ENCODE data around the gene SDCCAG8. TPM values are rescaled to one million over a fixed set of nuclear protein-coding genes. Genes with fewer than 3 reads are reported as not detected.

Gene SDCCAG8
- total and polyA plus RNA-seq, 2 of the 8 experiments (the other 6 are each of a cell fraction or from before 2014, with no cell fraction given), result 15.6 to 21.0 TPM

DNA sequence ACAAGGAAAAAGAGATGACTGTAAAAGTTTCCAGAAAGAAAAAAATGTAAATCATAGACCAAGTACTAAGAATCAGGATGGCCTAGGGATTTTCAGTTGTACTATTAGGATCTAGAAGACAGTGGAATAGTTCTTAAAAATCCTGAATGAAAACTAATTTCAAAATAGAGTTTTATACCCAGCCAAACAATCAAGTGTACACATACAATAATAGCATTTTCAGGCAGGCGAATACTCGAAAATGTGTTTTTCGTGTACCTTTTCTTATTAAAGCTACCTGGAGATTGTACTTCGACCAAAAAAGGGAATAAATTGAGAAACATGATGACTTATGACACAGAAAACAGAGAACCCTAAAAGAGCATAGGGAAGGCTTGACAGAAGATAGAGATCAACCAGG, 118.6 kb downstream of the SDCCAG8 start:
- no peak for FAIRE-seq
- H3K79me2 ChIP-seq (ENCODE audit: control insufficient read depth in 1 of 2, insufficient read depth in 2 of 2, low read length in 2 of 2), result no peaks in the 10 kb centered on the region
- no peak overlapping the region for H3K56ac ChIP-seq (replicated peaks; ENCODE audit: insufficient read length, low read depth, low read length)
- no peak overlapping the region for H3K27ac ChIP-seq (ENCODE audit: low read depth, low read length)
- H3K36me3 ChIP-seq (ENCODE audit: control insufficient read depth in 2 of 4, insufficient read depth in 4 of 4, low read length in 3 of 4), result no peaks in the 10 kb centered on the region
- no peak overlapping the region for H2AK5ac ChIP-seq (ENCODE audit: low read depth, low read length)
- 0 out of 7 replicates have a peak, but pooled peaks cover 0 to 1% (median 0%) of the 10 kb centered on the region in 4 experiments for H3K4me1 ChIP-seq (replicated peaks in 1 of 4; ENCODE audit: control insufficient read depth in 3 of 4, insufficient read depth in 4 of 4, low read length in 3 of 4)
- H3K9ac ChIP-seq (replicated peaks in 1 of 4; ENCODE audit: extremely low read depth in 1 of 4, low read depth in 3 of 4, low read length in 3 of 4), result no peak overlapping the region
- H2BK20ac ChIP-seq (ENCODE audit: low read length), result no peak overlapping the region
- no peaks in the 10 kb centered on the region for H3K9me3 ChIP-seq (ENCODE audit: insufficient read depth in 2 of 2, low read depth in 1 of 2, low read length in 1 of 2)
- H3K4me3 ChIP-seq (ENCODE audit: extremely low read depth in 1 of 4, insufficient read depth in 2 of 4, low read depth in 3 of 4, low read length in 4 of 4), result no peak overlapping the region
- H3K14ac ChIP-seq (ENCODE audit: insufficient read length), result no peak overlapping the region
- no peak overlapping the region for H3K4me2 ChIP-seq (ENCODE audit: insufficient read depth in 1 of 2, low read depth in 2 of 2, low read length in 2 of 2)
- WGBS, 2 experiments (ENCODE audit: extremely low coverage in 1 of 2, insufficient coverage in 1 of 2, insufficient read length in 1 of 2, insufficient replicate concordance in 2 of 2, low coverage in 1 of 2, low lambda C conversion rate in 2 of 2, missing lambda C conversion rate in 1 of 2), result 91% methylated on average over 4 of the region's 4 CpGs; no CpG with 5 or more reads in 1 of the 2 experiments
- H3K79me1 ChIP-seq (ENCODE audit: low read depth, low read length), result no peaks in the 10 kb centered on the region
- ChIA-PET CTCF (ENCODE audit: partially characterized antibody) (interaction anchor here (1.5 kb wide), 1 partner anchor 31 kb away, joined by 3 read pairs; no protein-coding TSS in a partner anchor), POLR2A (ENCODE audit: partially characterized antibody) (no interaction called here)
- H2BK15ac ChIP-seq (ENCODE audit: low read length), result no peak overlapping the region
- H3K18ac ChIP-seq (ENCODE audit: extremely low read depth, low read length), result no peak overlapping the region
- H3K23me2 ChIP-seq (ENCODE audit: low read depth, low read length), result no peaks in the 10 kb centered on the region
- H3K4ac ChIP-seq (replicated peaks; ENCODE audit: insufficient read length, low read depth, low read length), result no peak overlapping the region
- H3K27me3 ChIP-seq (replicated peaks in 1 of 4; ENCODE audit: control insufficient read depth in 3 of 4, extremely low read depth in 1 of 4, insufficient read depth in 3 of 4, low read length in 3 of 4), result no peaks in the 10 kb centered on the region
- no peak overlapping the region for H2AFZ ChIP-seq (ENCODE audit: low read length)
- no peak for DNase-seq (ENCODE audit: low read depth in 1 of 2, low spot score in 2 of 2)
- H2BK120ac ChIP-seq (replicated peaks; ENCODE audit: low read depth, low read length), result no peak overlapping the region
- no peak overlapping the region for H2BK5ac ChIP-seq (ENCODE audit: low read depth, low read length)
- H4K8ac ChIP-seq (ENCODE audit: extremely low read depth, insufficient read depth, low read length), result no peak overlapping the region
- H3K23ac ChIP-seq (ENCODE audit: insufficient read length), result no peak overlapping the region
- no peak overlapping the region for H4K5ac ChIP-seq (ENCODE audit: insufficient read length, low read depth, low read length)
- H4K91ac ChIP-seq (replicated peaks; ENCODE audit: insufficient read length, low read length), result no peak overlapping the region
- no peaks in the 10 kb centered on the region for H4K20me1 ChIP-seq (replicated peaks in 1 of 2; ENCODE audit: control insufficient read depth in 1 of 2, insufficient read depth in 2 of 2, low read length in 2 of 2)
- H2BK12ac ChIP-seq (ENCODE audit: low read depth, low read length), result no peak overlapping the region
- no peak for TF ChIP-seq ZNF274 (IDR thresholded peaks at IDR 0.05; ENCODE audit: borderline replicate concordance, extremely low read depth, low read length)
- no peak for TF ChIP-seq CTBP2 (IDR thresholded peaks at IDR 0.05; ENCODE audit: borderline replicate concordance, insufficient read depth, insufficient read length, low read length)
- TF ChIP-seq, protein P1, sequence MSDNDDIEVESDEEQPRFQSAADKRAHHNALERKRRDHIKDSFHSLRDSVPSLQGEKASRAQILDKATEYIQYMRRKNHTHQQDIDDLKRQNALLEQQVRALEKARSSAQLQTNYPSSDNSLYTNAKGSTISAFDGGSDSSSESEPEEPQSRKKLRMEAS (IDR thresholded peaks at IDR 0.05), result no peak
- TF ChIP-seq SAP30 (IDR thresholded peaks at IDR 0.05; ENCODE audit: insufficient read depth, insufficient replicate concordance, low read length), result no peak
- TF ChIP-seq SP2 (IDR thresholded peaks at IDR 0.05; ENCODE audit: low read length), result no peak
- no peak for TF ChIP-seq EP300 (IDR thresholded peaks at IDR 0.05; ENCODE audit: borderline replicate concordance in 1 of 2, low read depth in 2 of 2, low read length in 2 of 2)
- TF ChIP-seq EZH2 (IDR thresholded peaks at IDR 0.05; ENCODE audit: low read depth, low read length, severe bottlenecking), result no peak
- no peak for TF ChIP-seq TAF7 (optimal IDR thresholded peaks at IDR 0.05; ENCODE audit: borderline replicate concordance, low read depth, low read length)
- no peak for TF ChIP-seq RAD21 (IDR thresholded peaks at IDR 0.05 in 1 of 2, conservative IDR thresholded peaks at IDR 0.05 in 1 of 2; ENCODE audit: low read depth in 2 of 2, low read length in 2 of 2)
- no peak for TF ChIP-seq CHD2 (IDR thresholded peaks at IDR 0.05; ENCODE audit: low read length)
- no peak for TF ChIP-seq CHD1 (IDR thresholded peaks at IDR 0.05; ENCODE audit: low read depth, low read length)
- TF ChIP-seq POLR2AphosphoS5 (IDR thresholded peaks at IDR 0.05; ENCODE audit: low read depth, low read length), result no peak

Measured in H1 (cell line).